HCT116 (cell line): Measurements from ENCODE around the gene GTF2IRD1. TPM values are rescaled to one million over a fixed set of nuclear protein-coding genes. Genes with fewer than 3 reads are reported as not detected.
"Not testable (repeated sequence)": the region's sequence is repeated elsewhere in the genome, so short reads cannot be mapped to it uniquely, and the experiment has no call there.

ENCODE experiments used
- ATAC-seq: fragments of 200-7000 bp; cut with Tn5 transposase; 2 replicates; pipeline ENCODE4 v1.9.1; 2020; ENCODE audit warnings: mild to moderate bottlenecking, moderate library complexity
- BruUV-seq: library from RNA; stranded (reverse); fragments of 400-500 nt; replicated peaks from 2 replicates; lab custom pipeline; 2021; lab: Mats Ljungman, UMichigan
- CTCF ChIA-PET: fragments of 300-600 bp; sonication (Branson Sonifier 250); formaldehyde crosslinking; loops from one replicate; lab custom pipeline; 2021; ENCODE audit warnings: antibody characterized with exemption; lab: Charles Lee
- POLR2A ChIA-PET: fragments of 300-600, 350-600 bp; sonication (Branson Sonifier 250); formaldehyde crosslinking; loops from one replicate; lab custom pipeline; 2021; ENCODE audit warnings: antibody characterized with exemption; lab: Charles Lee
- RAD21 ChIA-PET, 2 experiments: fragments of 300-600 bp; sonication (Branson Sonifier 250); formaldehyde crosslinking; loops; one replicate each; lab custom pipeline; 2023; ENCODE audit warnings: low total read pairs in 2 of 2; ENCODE audit not compliant: uncharacterized antibody in 2 of 2, unreplicated experiment in 2 of 2, low non-redundant PET in 1 of 2; lab: Charles Lee
- DNase-seq: peaks from one replicate; pipeline ENCODE4 v3.0.0-alpha.2; 2010; ENCODE audit warnings: low read depth, low spot score
- H2AFZ ChIP-seq: fragments of 200-600 bp; shearing (Covaris generic), sonication (generic); 2 replicates; pipeline ENCODE4 v1.6.1; 2017; ENCODE audit warnings: low read depth, mixed run types, mixed read lengths, antibody characterized with exemption, low read length; ENCODE audit not compliant: poor library complexity, severe bottlenecking
- H3K27ac ChIP-seq: 2 replicates; pipeline ENCODE4 v1.5.1; 2012; ENCODE audit warnings: low read depth, low read length
- H3K27me3 ChIP-seq: fragments of 200-600 bp; sonication (generic); 2 replicates; pipeline ENCODE4 v1.6.1; 2016; ENCODE audit warnings: mixed run types, low read length, mixed read lengths; ENCODE audit not compliant: insufficient read depth
- H3K36me3 ChIP-seq, 2 experiments: fragments of 200-500 bp in 1 of 2; fragments of 200-600 bp in 1 of 2; sonication (Bioruptor generic) in 1 of 2; sonication (generic) in 1 of 2; 2 replicates each; pipeline versions ENCODE4 v1.5.1 to v1.6.1; 2014 to 2016; ENCODE audit warnings: low read length in 2 of 2, inconsistent platforms in 1 of 2, mixed read lengths in 1 of 2, mixed run types in 1 of 2; ENCODE audit not compliant: insufficient read depth in 2 of 2, control insufficient read depth in 1 of 2
- H3K4me1 ChIP-seq, 2 experiments: fragments of 200-600 bp in 1 of 2; sonication (generic) in 1 of 2; 2 replicates each; pipeline versions ENCODE4 v1.5.1 to v1.6.1; 2012 to 2017; ENCODE audit warnings: low read length in 2 of 2, inconsistent platforms in 1 of 2, mild to moderate bottlenecking in 1 of 2, mixed read lengths in 1 of 2, mixed run types in 1 of 2, moderate library complexity in 1 of 2; ENCODE audit not compliant: insufficient read depth in 2 of 2, control insufficient read depth in 1 of 2
- H3K4me2 ChIP-seq: fragments of 200-600 bp; sonication (generic); 2 replicates; pipeline ENCODE4 v1.6.1; 2017; ENCODE audit warnings: mixed run types, low read length, mixed read lengths
- H3K4me3 ChIP-seq, 2 experiments: fragments of 200-600 bp in 1 of 2; sonication (generic) in 1 of 2; replicated peaks in 1 of 2; 2 replicates each; pipeline ENCODE4 v1.5.1; 2011 to 2016; ENCODE audit warnings: low read length in 2 of 2, control low read depth in 1 of 2, low read depth in 1 of 2, mild to moderate bottlenecking in 1 of 2, mixed read lengths in 1 of 2, mixed run types in 1 of 2
- H3K79me2 ChIP-seq: fragments of 200-600 bp; sonication (generic); 2 replicates; pipeline ENCODE4 v1.6.1; 2017; ENCODE audit warnings: mild to moderate bottlenecking, mixed run types, low read length, moderate library complexity, mixed read lengths; ENCODE audit not compliant: insufficient read depth
- H3K9ac ChIP-seq: fragments of 200-600 bp; sonication (generic); 2 replicates; pipeline ENCODE4 v1.6.1; 2016; ENCODE audit warnings: low read length, mixed read lengths
- H3K9me2 ChIP-seq: fragments of 200-600 bp; sonication (generic), shearing (Covaris generic); 2 replicates; pipeline ENCODE4 v1.6.1; 2017; ENCODE audit warnings: mixed run types, mild to moderate bottlenecking, moderate library complexity; ENCODE audit not compliant: insufficient read depth
- H3K9me3 ChIP-seq, 2 experiments: fragments of 200-500 bp in 1 of 2; fragments of 200-600 bp in 1 of 2; sonication (Bioruptor generic) in 1 of 2; sonication (generic) in 1 of 2; 2 replicates each; pipeline ENCODE4 v1.6.1; 2014 to 2017; ENCODE audit warnings: low read length in 2 of 2, mixed read lengths in 2 of 2, inconsistent platforms in 1 of 2, low read depth in 1 of 2, mild to moderate bottlenecking in 1 of 2, mixed run types in 1 of 2, moderate library complexity in 1 of 2; ENCODE audit not compliant: control insufficient read depth in 1 of 2, insufficient read depth in 1 of 2
- H4K20me1 ChIP-seq: fragments of 200-600 bp; sonication (generic), shearing (Covaris generic); 2 replicates; pipeline ENCODE4 v1.6.1; 2017; ENCODE audit warnings: mixed run types, mild to moderate bottlenecking, moderate library complexity; ENCODE audit not compliant: insufficient read depth
- ATF3 ChIP-seq: IDR thresholded peaks from 2 replicates; pipeline ENCODE4 v1.6.1; 2012
- CBX3 ChIP-seq: IDR thresholded peaks from 2 replicates; pipeline ENCODE4 v1.6.1; 2012; ENCODE audit warnings: low read depth
- CEBPB ChIP-seq: IDR thresholded peaks from 2 replicates; pipeline ENCODE4 v1.6.1; 2012; ENCODE audit warnings: low read depth
- CTCF ChIP-seq, 3 experiments: fragments of 200-600 bp in 1 of 3; sonication (generic) in 1 of 3; IDR thresholded peaks in 2 of 3; conservative IDR thresholded peaks in 1 of 3; 2 replicates each; pipeline ENCODE4 v1.5.1; 2012 to 2017; ENCODE audit warnings: low read depth in 2 of 3, low read length in 2 of 3, antibody characterized with exemption in 1 of 3, borderline replicate concordance in 1 of 3, control low read depth in 1 of 3, mild to moderate bottlenecking in 1 of 3, mixed read lengths in 1 of 3, mixed run types in 1 of 3, moderate library complexity in 1 of 3; ENCODE audit not compliant: insufficient read depth in 1 of 3
- EGR1 ChIP-seq: IDR thresholded peaks from 2 replicates; pipeline ENCODE4 v1.6.1; 2012; ENCODE audit warnings: low read depth
- ELF1 ChIP-seq: IDR thresholded peaks from 2 replicates; pipeline ENCODE4 v1.6.1; 2012; ENCODE audit warnings: low read depth, borderline replicate concordance
- EZH2 ChIP-seq: fragments of 200-600 bp; sonication (generic); IDR thresholded peaks from 2 replicates; pipeline ENCODE4 v1.6.1; 2017; ENCODE audit warnings: antibody characterized with exemption, mixed run types
- EZH2phosphoT487 ChIP-seq: fragments of 200-600 bp; IDR thresholded peaks from 2 replicates; pipeline ENCODE4 v1.6.1; 2018; ENCODE audit warnings: antibody characterized with exemption, borderline replicate concordance
- FOSL1 ChIP-seq: IDR thresholded peaks from 2 replicates; pipeline ENCODE4 v1.6.1; 2012; ENCODE audit warnings: low read depth
- MAX ChIP-seq: IDR thresholded peaks from 2 replicates; pipeline ENCODE4 v1.6.1; 2012
- POLR2AphosphoS5 ChIP-seq: IDR thresholded peaks from 2 replicates; pipeline ENCODE4 v1.6.1; 2011; ENCODE audit warnings: mild to moderate bottlenecking, low read depth, low read length, moderate library complexity
- SIN3A ChIP-seq: IDR thresholded peaks from 2 replicates; pipeline ENCODE4 v1.6.1; 2012; ENCODE audit warnings: low read depth
- SP1 ChIP-seq: IDR thresholded peaks from 2 replicates; pipeline ENCODE4 v1.6.1; 2012; ENCODE audit warnings: low read depth
- TCF7L2 ChIP-seq: IDR thresholded peaks from 2 replicates; pipeline ENCODE4 v1.7.0; 2011; ENCODE audit warnings: borderline replicate concordance, inconsistent platforms; ENCODE audit not compliant: insufficient read depth, insufficient read length; ENCODE audit errors: extremely low read depth
- YY1 ChIP-seq: IDR thresholded peaks from 2 replicates; pipeline ENCODE4 v1.6.1; 2011; ENCODE audit warnings: low read length, low read depth, moderate library complexity, mild to moderate bottlenecking; ENCODE audit not compliant: insufficient replicate concordance; ENCODE audit errors: extremely low read depth
- ZBTB33 ChIP-seq: IDR thresholded peaks from 2 replicates; pipeline ENCODE4 v1.6.1; 2011; ENCODE audit warnings: mild to moderate bottlenecking, low read length, moderate library complexity; ENCODE audit not compliant: insufficient replicate concordance; ENCODE audit errors: extremely low read depth
- ZFX ChIP-seq: fragments of 450-650 bp; IDR thresholded peaks from 2 replicates; pipeline ENCODE4 v1.6.1; 2017
- ZNF274 ChIP-seq: fragments of 200-500 bp; sonication (Bioruptor generic); IDR thresholded peaks from 2 replicates; pipeline ENCODE4 v1.6.1; 2014; ENCODE audit warnings: mild to moderate bottlenecking, low read depth, low read length, inconsistent platforms
- intact Hi-C: fragments of 100-400 bp; cut with micrococcal nuclease; formaldehyde crosslinking; loops from 2 replicates; pipeline ENCODE4 v1.10.0; 2022
- total RNA-seq: library from RNA; stranded (reverse); gene quantifications from one replicate; pipeline ENCODE4 v1.2.1, GENCODE V29; 2021; ENCODE audit not compliant: unreplicated experiment

GTF2IRD1 gene
- total RNA-seq, 1 experiment from 2014 or later, result 34.5 TPM

- Histone ChIP-seq H3K79me2 (no peaks in the 10 kb centered on the region), H2AFZ (no peak overlapping the region), H3K9ac (no peak overlapping the region), H3K27ac (no peak overlapping the region), H3K36me3 (peaks cover 0 to 10% of the 10 kb centered on the region in 2 experiments; a peak in 2 of 4 replicates), H3K4me1 (no peaks in the 10 kb centered on the region), H3K4me3 (no peak overlapping the region), H4K20me1 (no peaks in the 10 kb centered on the region), H3K4me2 (no peak overlapping the region), H3K9me3 (no peaks in the 10 kb centered on the region), H3K27me3 (no peaks in the 10 kb centered on the region), H3K9me2 (no peaks in the 10 kb centered on the region)
- CTCF ChIA-PET, result no interaction called here
- ATAC-seq (no peak), DNase-seq (no peak)
- RAD21 ChIA-PET, result interaction anchor here in 1 of 2 experiments (0.7 kb wide), 1 partner anchor 22 kb away, joined by 7 read pairs; no protein-coding TSS in a partner anchor
- POLR2A ChIA-PET, result no interaction called here
- no TSS peak for BruUV-seq
- intact Hi-C loops, result loop anchor here (2.0 to 10.0 kb wide), 2 partner anchors 91 to 129 kb away; partner anchors contain the start of gene GTF2IRD1
- TF ChIP-seq YY1, result no peak
- no peak for TF ChIP-seq ZBTB33
- no peak for TF ChIP-seq CEBPB
- TF ChIP-seq ELF1, result no peak
- no peak for TF ChIP-seq EZH2
- TF ChIP-seq FOSL1, result no peak
- TF ChIP-seq CBX3, result no peak
- TF ChIP-seq POLR2AphosphoS5, result no peak
- TF ChIP-seq EZH2phosphoT487, result no peak
- no peak for TF ChIP-seq ZNF274
- TF ChIP-seq SIN3A, result no peak
- no peak for TF ChIP-seq MAX
- no peak for TF ChIP-seq CTCF (IDR thresholded peaks at IDR 0.05 in 2 of 3, conservative IDR thresholded peaks at IDR 0.05 in 1 of 3; ENCODE audit: borderline replicate concordance in 1 of 3, insufficient read depth in 1 of 3, low read depth in 2 of 3, low read length in 2 of 3)
- TF ChIP-seq SP1, result no peak
- TF ChIP-seq EGR1, result no peak
- no peak for TF ChIP-seq TCF7L2
- TF ChIP-seq ATF3, result no peak
- no peak for TF ChIP-seq ZFX
These were observed 92.2 kb downstream of the GTF2IRD1 start for GRCh38 chr7:74545921-74546320.

GRCh38 chr7:74553596-74554012, 99.9 kb downstream of the GTF2IRD1 start:
- DNase-seq, H3K4me2 ChIP-seq, H3K9me3 ChIP-seq, H3K79me2 ChIP-seq, H3K4me1 ChIP-seq, POLR2A ChIA-PET, BruUV-seq, H2AFZ ChIP-seq, ATAC-seq, H3K27ac ChIP-seq, H3K27me3 ChIP-seq, H3K9me2 ChIP-seq, H3K4me3 ChIP-seq, H3K9ac ChIP-seq, CTCF ChIA-PET, H3K36me3 ChIP-seq, H4K20me1 ChIP-seq, intact Hi-C loops, RAD21 ChIA-PET: not testable (repeated sequence)
